Esophagus squamous epithelium (tissue), 5 donors: ENCODE measurements around the gene CHRNA4. TPM values are rescaled to one million over a fixed set of nuclear protein-coding genes. Genes with fewer than 3 reads are reported as not detected.

Experiments used
- DNase-seq: peaks from one replicate; lab custom pipeline; 2025; lab: John Stamatoyannopoulos, UW
- H3K27ac ChIP-seq, 4 donors: fragments of 200-600 bp; sonication (generic); one replicate each; pipeline ENCODE4 v1.5.1; 2016 to 2019; ENCODE audit warnings: mild to moderate bottlenecking in 1 of 4
- H3K27me3 ChIP-seq, 4 donors: fragments of 200-600 bp; sonication (generic); 1 replicate in 3 of 4; 2 replicates in 1 of 4; pipeline versions ENCODE4 v1.5.1 to v1.6.0; 2017 to 2021; ENCODE audit warnings: antibody characterized with exemption in 1 of 4
- H3K36me3 ChIP-seq, 3 donors: fragments of 200-600 bp; sonication (generic); one replicate each; pipeline ENCODE4 v1.5.1; 2016 to 2019
- H3K4me1 ChIP-seq, 3 donors: fragments of 200-600 bp; sonication (generic); one replicate each; pipeline ENCODE4 v1.5.1; 2017 to 2019
- H3K4me3 ChIP-seq, 4 donors: fragments of 200-600 bp; sonication (generic); 1 replicate in 3 of 4; 2 replicates in 1 of 4; pipeline ENCODE4 v1.5.1; 2016 to 2019; ENCODE audit warnings: mild to moderate bottlenecking in 2 of 4, moderate library complexity in 1 of 4
- H3K9me3 ChIP-seq, 3 donors: fragments of 200-600 bp; sonication (generic); one replicate each; pipeline ENCODE4 v1.5.1; 2016 to 2019
- CTCF ChIP-seq, 6 experiments: fragments of 450-650 bp in 4 of 6; fragments of 200-600 bp in 2 of 6; sonication (generic) in 2 of 6; IDR thresholded peaks; one replicate each; pipeline ENCODE4 v1.5.1; 2016 to 2019; ENCODE audit warnings: antibody characterized with exemption in 6 of 6, mild to moderate bottlenecking in 4 of 6, moderate library complexity in 4 of 6
- POLR2A ChIP-seq, 4 donors: fragments of 450-650 bp; IDR thresholded peaks; one replicate each; pipeline ENCODE4 v1.6.1; 2017; ENCODE audit warnings: antibody characterized with exemption in 4 of 4, mild to moderate bottlenecking in 4 of 4, moderate library complexity in 3 of 4
- WGBS, 2 donors: methylation state at CpG; one replicate each; pipeline ENCODE4 v1.1.5; 2018; 5-methylcytosine and 5-hydroxymethylcytosine counted together
- intact Hi-C: fragments of 100-400 bp; cut with DNase I; formaldehyde crosslinking; loops from one replicate; pipeline ENCODE4 v1.15.0; 2022
- small RNA-seq, 4 donors: library from RNA; depleted of rRNA; stranded (forward); fragments of <200 nt; gene quantifications; one replicate each; pipeline ENCODE3, GENCODE V24; 2016
- total RNA-seq, 4 donors: library from RNA; depleted of rRNA; stranded (reverse); fragments of >200 nt; gene quantifications; one replicate each; pipeline ENCODE4 v1.1.0, GENCODE V29; 2016
- donor health status: DM: yes; HTN: yes; CAD: no.

CHRNA4 gene
- total RNA-seq, 4 donors from 2014 or later: not detected

GRCh38 chr20:63294536-63294900 lies 66.6 kb downstream of the CHRNA4 start:
- no CpG with 5 or more reads among the region's 12 CpGs for WGBS, 2 donors
- intact Hi-C loops: no loop called here

GRCh38 chr20:63293871-63294535 lies 67.1 kb downstream of the CHRNA4 start:
- TF ChIP-seq CTCF (IDR thresholded peaks at IDR 0.05): no peak
- no peak for TF ChIP-seq POLR2A (IDR thresholded peaks at IDR 0.05)
- WGBS, 2 donors: 48 to 80% methylated on average over 1 to 6 of the region's 22 CpGs
- Histone ChIP-seq H3K27me3 (peaks cover 0 to 78% (median 11%) of the 10 kb centered on the region in 4 donors), H3K9me3 (no peaks in the 10 kb centered on the region), H3K27ac (no peak overlapping the region), H3K4me3 (no peak overlapping the region), H3K4me1 (peaks cover 0 to 9% (median 0%) of the 10 kb centered on the region in 3 donors), H3K36me3 (peaks cover 0 to 4% (median 0%) of the 10 kb centered on the region in 3 donors)
- DNase-seq: no peak
- intact Hi-C loops: no loop called here

More at GRCh38 chr20:63294536-63294900, 66.6 kb downstream of the CHRNA4 start:
- no peaks in the 10 kb centered on the region for H3K36me3 ChIP-seq
- no peak for TF ChIP-seq POLR2A (IDR thresholded peaks at IDR 0.05)
- no peak for TF ChIP-seq CTCF (IDR thresholded peaks at IDR 0.05)
- no peak for DNase-seq
- H3K4me3 ChIP-seq: no peak overlapping the region
- no peak overlapping the region for H3K27ac ChIP-seq
- peaks cover 0 to 83% (median 11%) of the 10 kb centered on the region in 4 donors for H3K27me3 ChIP-seq
- peaks cover 0 to 9% (median 0%) of the 10 kb centered on the region in 3 donors for H3K4me1 ChIP-seq
- no peaks in the 10 kb centered on the region for H3K9me3 ChIP-seq

- Histone ChIP-seq H3K4me1 (peaks cover 0 to 9% (median 0%) of the 10 kb centered on the region in 3 donors), H3K4me3 (no peak overlapping the region), H3K36me3 (peaks cover 0 to 9% (median 5%) of the 10 kb centered on the region in 3 donors), H3K9me3 (no peaks in the 10 kb centered on the region), H3K27me3 (peaks cover 0 to 72% (median 11%) of the 10 kb centered on the region in 4 donors), H3K27ac (no peak overlapping the region)
- intact Hi-C loops: no loop called here
- 44% methylated on average over 3 of the region's 11 CpGs; no CpG with 5 or more reads in 1 of the 2 donors for WGBS, 2 donors
- TF ChIP-seq POLR2A (IDR thresholded peaks at IDR 0.05): no peak
- no peak for TF ChIP-seq CTCF (IDR thresholded peaks at IDR 0.05)
- DNase-seq: no peak
Observed at GRCh38 chr20:63293456-63293855, 67.7 kb downstream of the CHRNA4 start.

Small RNA genes within 50 kb of the gene (small RNA-seq; reads per million reads assigned to genes)
- 0 reads per million in 4 donors for gene RNU6-994P

Other genes with a start within 250 kb of the CHRNA4 start
- gene YTHDF1, start 145.2 kb downstream of the CHRNA4 start, total RNA-seq: 10 to 100 TPM; 19.9 to 29.2 (median 22.9) TPM
- under 1 TPM in 1 of 4 donors, not detected in 3; 0.57 TPM for gene BIRC7, start 125.4 kb downstream of the CHRNA4 start, total RNA-seq
- not detected for gene NKAIN4, start 106.9 kb downstream of the CHRNA4 start, total RNA-seq
- 10 to 100 TPM; 18.4 to 37.4 (median 30.7) TPM for gene ARFGAP1, start 88.5 kb downstream of the CHRNA4 start, total RNA-seq
- not detected for gene COL20A1, start 68.2 kb downstream of the CHRNA4 start, total RNA-seq
- gene KCNQ2, start 111.3 kb upstream of the CHRNA4 start, total RNA-seq: not detected
- gene EEF1A2, start 137.7 kb upstream of the CHRNA4 start, total RNA-seq: 1 to 10 TPM in 3 of 4 donors, under 1 TPM in 1; 0.44 to 3.1 (median 1.9) TPM
- gene PPDPF, start 159.4 kb upstream of the CHRNA4 start, total RNA-seq: 100 to 1,000 TPM; 142 to 613 (median 338) TPM
- 100 to 1,000 TPM in 1 of 4 donors, 10 to 100 TPM in 3; 40.8 to 133 (median 49.7) TPM for gene PTK6, start 176.0 kb upstream of the CHRNA4 start, total RNA-seq
- not detected for gene SRMS, start 186.4 kb upstream of the CHRNA4 start, total RNA-seq
- gene FNDC11, start 192.8 kb upstream of the CHRNA4 start, total RNA-seq: under 1 TPM in 1 of 4 donors, not detected in 3; under 0.01 TPM
- gene HELZ2, start 212.9 kb upstream of the CHRNA4 start, total RNA-seq: 10 to 100 TPM; 23.7 to 37.6 (median 31.2) TPM